Liver (tissue), 9 donors: ENCODE measurements around the gene AKR7A2. TPM values are rescaled to one million over a fixed set of nuclear protein-coding genes. Genes with fewer than 3 reads are reported as not detected.

Experiments
- DNase-seq: peaks from one replicate; pipeline ENCODE4 v3.0.0-alpha.2; 2017; ENCODE audit warnings: low spot score
- H3K27ac ChIP-seq, 2 donors: one replicate each; pipeline ENCODE4 v1.7.0; 2013; ENCODE audit warnings: inconsistent platforms in 2 of 2, low read length in 2 of 2, control low read depth in 1 of 2, low read depth in 1 of 2, mild to moderate bottlenecking in 1 of 2
- H3K27me3 ChIP-seq, 4 donors: one replicate each; pipeline versions ENCODE4 v1.6.1 to v1.7.0; 2013; ENCODE audit warnings: low read length in 3 of 4, inconsistent platforms in 1 of 4, mild to moderate bottlenecking in 1 of 4, moderate library complexity in 1 of 4; ENCODE audit not compliant: control insufficient read depth in 4 of 4, insufficient read depth in 4 of 4
- H3K36me3 ChIP-seq, 4 donors: one replicate each; pipeline versions ENCODE4 v1.6.1 to v1.7.0; 2013; ENCODE audit warnings: low read length in 3 of 4, mild to moderate bottlenecking in 3 of 4, low read depth in 1 of 4, moderate library complexity in 1 of 4; ENCODE audit not compliant: control insufficient read depth in 4 of 4, insufficient read depth in 3 of 4
- H3K4me1 ChIP-seq, 4 donors: one replicate each; pipeline versions ENCODE4 v1.6.1 to v1.7.0; 2013; ENCODE audit warnings: low read length in 3 of 4, mild to moderate bottlenecking in 3 of 4, moderate library complexity in 1 of 4; ENCODE audit not compliant: control insufficient read depth in 4 of 4, insufficient read depth in 4 of 4
- H3K4me3 ChIP-seq, 3 donors: one replicate each; pipeline versions ENCODE4 v1.6.1 to v1.7.0; 2013; ENCODE audit warnings: low read length in 3 of 3, control low read depth in 1 of 3, low read depth in 1 of 3, mild to moderate bottlenecking in 1 of 3
- H3K9ac ChIP-seq, 2 donors: one replicate each; pipeline ENCODE4 v1.7.0; 2013; ENCODE audit warnings: low read length in 2 of 2, mild to moderate bottlenecking in 2 of 2, moderate library complexity in 2 of 2, control low read depth in 1 of 2, low read depth in 1 of 2
- H3K9me3 ChIP-seq, 4 donors: one replicate each; pipeline versions ENCODE4 v1.6.1 to v1.7.0; 2013; ENCODE audit warnings: low read length in 3 of 4; ENCODE audit not compliant: control insufficient read depth in 4 of 4
- ATF3 ChIP-seq: IDR thresholded peaks from 2 replicates; pipeline ENCODE4 v1.6.1; 2016; ENCODE audit warnings: antibody characterized with exemption
- CTCF ChIP-seq: fragments of 150-350 bp; IDR thresholded peaks from 2 replicates; pipeline ENCODE4 v1.5.1; 2017; ENCODE audit warnings: improper control_type of control experiment, low read depth, low read length; ENCODE audit not compliant: missing input control
- EGR1 ChIP-seq, 2 donors: IDR thresholded peaks; 2 replicates each; pipeline ENCODE4 v1.6.1; 2016 to 2018; ENCODE audit warnings: antibody characterized with exemption in 2 of 2, low read depth in 2 of 2
- FOXA1 ChIP-seq: IDR thresholded peaks from 2 replicates; pipeline ENCODE4 v1.6.1; 2016; ENCODE audit warnings: antibody characterized with exemption
- FOXA2 ChIP-seq: IDR thresholded peaks from 2 replicates; pipeline ENCODE4 v1.6.1; 2016; ENCODE audit warnings: antibody characterized with exemption
- GABPA ChIP-seq, 2 donors: IDR thresholded peaks in 1 of 2; conservative IDR thresholded peaks in 1 of 2; 2 replicates each; pipeline ENCODE4 v1.6.1; 2016; ENCODE audit warnings: antibody characterized with exemption in 2 of 2, mild to moderate bottlenecking in 1 of 2, moderate library complexity in 1 of 2
- HNF4A ChIP-seq, 2 donors: conservative IDR thresholded peaks; 2 replicates each; pipeline ENCODE4 v1.6.1; 2016; ENCODE audit warnings: antibody characterized with exemption in 2 of 2, mild to moderate bottlenecking in 2 of 2
- HNF4G ChIP-seq: IDR thresholded peaks from 2 replicates; pipeline ENCODE4 v1.6.1; 2016; ENCODE audit warnings: antibody characterized with exemption
- JUND ChIP-seq, 2 donors: IDR thresholded peaks; 2 replicates each; pipeline ENCODE4 v1.6.1; 2016; ENCODE audit warnings: antibody characterized with exemption in 2 of 2
- MAX ChIP-seq: IDR thresholded peaks from 2 replicates; pipeline ENCODE4 v1.6.1; 2016; ENCODE audit warnings: antibody characterized with exemption
- NR2F2 ChIP-seq: IDR thresholded peaks from 2 replicates; pipeline ENCODE4 v1.6.1; 2016; ENCODE audit warnings: antibody characterized with exemption
- RAD21 ChIP-seq, 2 donors: IDR thresholded peaks; 2 replicates each; pipeline ENCODE4 v1.6.1; 2016; ENCODE audit warnings: antibody characterized with exemption in 2 of 2, mild to moderate bottlenecking in 2 of 2
- REST ChIP-seq: IDR thresholded peaks from 2 replicates; pipeline ENCODE4 v1.6.1; 2016; ENCODE audit warnings: antibody characterized with exemption, mild to moderate bottlenecking
- RXRA ChIP-seq, 2 donors: IDR thresholded peaks; 2 replicates each; pipeline ENCODE4 v1.6.1; 2017 to 2018; ENCODE audit warnings: antibody characterized with exemption in 2 of 2, mild to moderate bottlenecking in 1 of 2
- SP1 ChIP-seq: IDR thresholded peaks from 2 replicates; pipeline ENCODE4 v1.6.1; 2018; ENCODE audit warnings: antibody characterized with exemption, mild to moderate bottlenecking
- TAF1 ChIP-seq: conservative IDR thresholded peaks from 2 replicates; pipeline ENCODE4 v1.6.1; 2016; ENCODE audit warnings: antibody characterized with exemption, mild to moderate bottlenecking
- YY1 ChIP-seq: IDR thresholded peaks from 2 replicates; pipeline ENCODE4 v1.6.1; 2016; ENCODE audit warnings: antibody characterized with exemption, mild to moderate bottlenecking
- ZBTB33 ChIP-seq: IDR thresholded peaks from 2 replicates; pipeline ENCODE4 v1.6.1; 2016; ENCODE audit warnings: antibody characterized with exemption
- WGBS: extraction: QIAGEN DNeasy Blood & Tissue Kit; methylation state at CpG from one replicate; pipeline ENCODE4 v1.1.7; 2013; 5-methylcytosine and 5-hydroxymethylcytosine counted together
- polyA plus RNA-seq, 2 donors: library from polyadenylated mRNA; stranded (reverse) in 1 of 2; unstranded in 1 of 2; fragments of 200-250 nt in 1 of 2; fragments of >200 nt in 1 of 2; fragmentation: Nextera tagmentation in 1 of 2; extraction: Ambion mirVana in 1 of 2; gene quantifications; one replicate each; pipeline versions ENCODE4 v1.2.1 to v1.2.3, GENCODE V29; 2013 to 2015
- total RNA-seq, 2 donors: library from RNA; depleted of rRNA; stranded (reverse); fragments of >200 nt; gene quantifications; one replicate each; pipeline ENCODE4 v1.2.3, GENCODE V29; 2014
- donor health status: healthy.
- donor health status: healthy.
- donor health status: healthy.
- donor health status: healthy.
- donor health status: healthy.

The AKR7A2 gene
- total and polyA plus RNA-seq, 4 donors = 41.4 to 63.2 (median 49.8) TPM

- Histone ChIP-seq H3K27ac (no peak overlapping the region), H3K9me3 (no peaks in the 10 kb centered on the region), H3K4me3 (no peak overlapping the region), H3K9ac (no peak overlapping the region), H3K4me1 (no peaks in the 10 kb centered on the region), H3K27me3 (no peaks in the 10 kb centered on the region), H3K36me3 (peaks cover 9 to 57% (median 27%) of the 10 kb centered on the region in 4 donors)
- 90% methylated on average over 10 of the region's 10 CpGs for WGBS
- no peak for TF ChIP-seq NR2F2
- TF ChIP-seq FOXA1 = no peak
- no peak for TF ChIP-seq HNF4G
- no peak for TF ChIP-seq YY1
- no peak for TF ChIP-seq JUND (IDR thresholded peaks at IDR 0.05)
- TF ChIP-seq RXRA (IDR thresholded peaks at IDR 0.05) = no peak
- no peak for TF ChIP-seq EGR1 (IDR thresholded peaks at IDR 0.05; ENCODE audit: low read depth in 2 of 2)
- no peak for TF ChIP-seq MAX
- no peak for TF ChIP-seq FOXA2
- no peak for TF ChIP-seq TAF1
- no peak for TF ChIP-seq RAD21 (IDR thresholded peaks at IDR 0.05)
- no peak for TF ChIP-seq HNF4A (conservative IDR thresholded peaks at IDR 0.05)
- TF ChIP-seq CTCF = no peak
- no peak for TF ChIP-seq ZBTB33
- no peak for DNase-seq
These were observed 39.9 kb upstream of the AKR7A2 start for GRCh38 chr1:19351873-19352272.

GRCh38 chr1:19350566-19350965 is 38.6 kb upstream of the AKR7A2 start:
- Histone ChIP-seq H3K4me1 (no peaks in the 10 kb centered on the region), H3K36me3 (peaks cover 7 to 45% (median 18%) of the 10 kb centered on the region in 4 donors), H3K9ac (no peak overlapping the region), H3K27me3 (no peaks in the 10 kb centered on the region), H3K27ac (no peak overlapping the region), H3K9me3 (no peaks in the 10 kb centered on the region), H3K4me3 (no peak overlapping the region)
- DNase-seq = no peak
- 98% methylated on average over 5 of the region's 5 CpGs for WGBS
- TF ChIP-seq ZBTB33 (no peak), SP1 (no peak), GABPA (IDR thresholded peaks at IDR 0.05 in 1 of 2, conservative IDR thresholded peaks at IDR 0.05 in 1 of 2) (no peak), HNF4G (no peak), RXRA (IDR thresholded peaks at IDR 0.05) (no peak), HNF4A (conservative IDR thresholded peaks at IDR 0.05) (no peak), JUND (IDR thresholded peaks at IDR 0.05) (no peak), NR2F2 (no peak), EGR1 (IDR thresholded peaks at IDR 0.05; ENCODE audit: low read depth in 2 of 2) (no peak), CTCF (no peak), YY1 (no peak), FOXA1 (no peak), REST (no peak), FOXA2 (no peak), RAD21 (IDR thresholded peaks at IDR 0.05) (no peak), ATF3 (no peak), MAX (no peak), TAF1 (no peak)
